ENCODE results near the gene DND1. TPM values are rescaled to one million over a fixed set of nuclear protein-coding genes. Genes with fewer than 3 reads are reported as not detected.
A peak's percentile ranks its signal among the peaks of the same experiment; 100 is the strongest.
"Not testable (repeated sequence)": the region's sequence is repeated elsewhere in the genome, so short reads cannot be mapped to it uniquely, and the experiment has no call there.

DND1 gene
- polyA plus RNA-seq, 3 donors = 2.3 TPM; not detected in 2

GRCh38 chr5:140672455-140673186 is 755 bp downstream of the DND1 start:
- H3K27me3 ChIP-seq (ENCODE audit: control insufficient read depth in 2 of 2, insufficient read depth in 2 of 2, low read length in 2 of 2) = no peaks in the 10 kb centered on the region
- intact Hi-C loops (cut with micrococcal nuclease) = no loop called here
- H3K36me3 ChIP-seq (replicated peaks in 1 of 2; ENCODE audit: control insufficient read depth in 1 of 2, insufficient read depth in 2 of 2, low read length in 2 of 2) = peaks cover 82 to 99% of the 10 kb centered on the region in 2 donors
- H3K79me2 ChIP-seq (ENCODE audit: insufficient read depth, low read length) = peaks cover 6% of the 10 kb centered on the region
- H3K4me1 ChIP-seq (ENCODE audit: control insufficient read depth in 1 of 2, insufficient read depth in 2 of 2, low read length in 2 of 2) = no peaks in the 10 kb centered on the region
- H3K4me2 ChIP-seq (replicated peaks; ENCODE audit: extremely low read depth, low read length, poor library complexity, severe bottlenecking) = no peak overlapping the region
- peak in 2 of 3 donors; percentile 15 to 18 for DNase-seq
- no peak overlapping the region for H3K27ac ChIP-seq (ENCODE audit: low read depth in 1 of 2, low read length in 2 of 2)
- no peak overlapping the region for H3K4me3 ChIP-seq (replicated peaks in 1 of 3; ENCODE audit: low read depth in 2 of 3, low read length in 3 of 3)
- no peaks in the 10 kb centered on the region for H3K9me3 ChIP-seq (replicated peaks in 1 of 2; ENCODE audit: control insufficient read depth in 1 of 2, insufficient read depth in 1 of 2, low read length in 2 of 2)
- peak overlapping the region in 1 of 7 donors; percentile 31 for H3K27ac Mint-ChIP-seq
- 97% methylated on average over 67 of the region's 70 CpGs for WGBS (ENCODE audit: insufficient coverage)
- no peak overlapping the region for H2AFZ ChIP-seq (ENCODE audit: insufficient read depth, low read depth, low read length, poor library complexity, severe bottlenecking)
- no peak overlapping the region for H3K9ac ChIP-seq (ENCODE audit: insufficient read depth, low read length, poor library complexity, severe bottlenecking)
- peaks cover 22% of the 10 kb centered on the region for H4K20me1 ChIP-seq (ENCODE audit: insufficient read depth, low read length)
- H3K4me3 Mint-ChIP-seq = no peak overlapping the region
- peaks cover 3% of the 10 kb centered on the region for H3K4me1 Mint-ChIP-seq
- H3K27me3 Mint-ChIP-seq (ENCODE audit: low read depth in 3 of 3) = peaks cover 0 to 2% (median 2%) of the 10 kb centered on the region in 3 donors
- H3K36me3 Mint-ChIP-seq = peaks cover 83 to 99% of the 10 kb centered on the region in 2 donors
- TF ChIP-seq CTCF (IDR thresholded peaks at IDR 0.05) = no peak
- peaks cover 0 to 5% (median 0%) of the 10 kb centered on the region in 7 donors for H3K9me3 Mint-ChIP-seq

- Histone ChIP-seq H3K4me1 (ENCODE audit: control insufficient read depth in 1 of 2, insufficient read depth in 2 of 2, low read length in 2 of 2) (no peaks in the 10 kb centered on the region), H4K20me1 (ENCODE audit: insufficient read depth, low read length) (peaks cover 33% of the 10 kb centered on the region), H3K27me3 (ENCODE audit: control insufficient read depth in 2 of 2, insufficient read depth in 2 of 2, low read length in 2 of 2) (no peaks in the 10 kb centered on the region), H3K4me2 (replicated peaks; ENCODE audit: extremely low read depth, low read length, poor library complexity, severe bottlenecking) (no peak overlapping the region), H3K9me3 (replicated peaks in 1 of 2; ENCODE audit: control insufficient read depth in 1 of 2, insufficient read depth in 1 of 2, low read length in 2 of 2) (no peaks in the 10 kb centered on the region), H3K36me3 (replicated peaks in 1 of 2; ENCODE audit: control insufficient read depth in 1 of 2, insufficient read depth in 2 of 2, low read length in 2 of 2) (peaks cover 74 to 99% of the 10 kb centered on the region in 2 donors), H2AFZ (ENCODE audit: insufficient read depth, low read depth, low read length, poor library complexity, severe bottlenecking) (no peak overlapping the region), H3K4me3 (replicated peaks in 1 of 3; ENCODE audit: low read depth in 2 of 3, low read length in 3 of 3) (no peak overlapping the region), H3K27ac (ENCODE audit: low read depth in 1 of 2, low read length in 2 of 2) (no peak overlapping the region), H3K79me2 (ENCODE audit: insufficient read depth, low read length) (peaks cover 16% of the 10 kb centered on the region), H3K9ac (ENCODE audit: insufficient read depth, low read length, poor library complexity, severe bottlenecking) (no peak overlapping the region)
- Mint-ChIP-seq H3K4me3 (no peak overlapping the region), H3K27me3 (ENCODE audit: low read depth in 3 of 3) (peaks cover 0 to 2% (median 2%) of the 10 kb centered on the region in 3 donors), H3K36me3 (peaks cover 79 to 96% of the 10 kb centered on the region in 2 donors), H3K9me3 (peaks cover 0 to 5% (median 0%) of the 10 kb centered on the region in 7 donors), H3K4me1 (peaks cover 10% of the 10 kb centered on the region), H3K27ac (peak overlapping the region in 1 of 7 donors; percentile 15)
- intact Hi-C loops (cut with micrococcal nuclease) = no loop called here
- 100% methylated on average over 3 of the region's 7 CpGs for WGBS (ENCODE audit: insufficient coverage)
- no peak for TF ChIP-seq CTCF (IDR thresholded peaks at IDR 0.05)
- no peak for DNase-seq
These were observed 1.8 kb downstream of the DND1 start for GRCh38 chr5:140671472-140672125.

- Histone ChIP-seq H4K20me1 (ENCODE audit: insufficient read depth, low read length) (peaks cover 38% of the 10 kb centered on the region), H3K79me2 (ENCODE audit: insufficient read depth, low read length) (peaks cover 22% of the 10 kb centered on the region), H3K36me3 (replicated peaks in 1 of 2; ENCODE audit: control insufficient read depth in 1 of 2, insufficient read depth in 2 of 2, low read length in 2 of 2) (peaks cover 68 to 95% of the 10 kb centered on the region in 2 donors)
- H3K27me3 Mint-ChIP-seq (ENCODE audit: low read depth in 3 of 3); H2AFZ ChIP-seq (ENCODE audit: insufficient read depth, low read depth, low read length, poor library complexity, severe bottlenecking); H3K27me3 ChIP-seq (ENCODE audit: control insufficient read depth in 2 of 2, insufficient read depth in 2 of 2, low read length in 2 of 2); DNase-seq; H3K4me2 ChIP-seq (replicated peaks; ENCODE audit: extremely low read depth, low read length, poor library complexity, severe bottlenecking); H3K9me3 ChIP-seq (replicated peaks in 1 of 2; ENCODE audit: control insufficient read depth in 1 of 2, insufficient read depth in 1 of 2, low read length in 2 of 2); H3K9me3 Mint-ChIP-seq; H3K4me3 ChIP-seq (replicated peaks in 1 of 3; ENCODE audit: low read depth in 2 of 3, low read length in 3 of 3); H3K9ac ChIP-seq (ENCODE audit: insufficient read depth, low read length, poor library complexity, severe bottlenecking); H3K4me3 Mint-ChIP-seq; H3K4me1 ChIP-seq (ENCODE audit: control insufficient read depth in 1 of 2, insufficient read depth in 2 of 2, low read length in 2 of 2); intact Hi-C loops (cut with micrococcal nuclease); H3K27ac ChIP-seq (ENCODE audit: low read depth in 1 of 2, low read length in 2 of 2): not testable (repeated sequence)
- H3K4me1 Mint-ChIP-seq = peaks cover 16% of the 10 kb centered on the region
- H3K36me3 Mint-ChIP-seq = peaks cover 73 to 90% of the 10 kb centered on the region in 2 donors
- peak overlapping the region in 1 of 7 donors; percentile 10 for H3K27ac Mint-ChIP-seq
- no CpG with 5 or more reads among the region's 4 CpGs for WGBS (ENCODE audit: insufficient coverage)
These were observed 2.3 kb downstream of the DND1 start for GRCh38 chr5:140671035-140671434.

Measured in CD14-positive monocyte (primary cell).